ENCODE data around the gene RALGAPB.

DNA sequence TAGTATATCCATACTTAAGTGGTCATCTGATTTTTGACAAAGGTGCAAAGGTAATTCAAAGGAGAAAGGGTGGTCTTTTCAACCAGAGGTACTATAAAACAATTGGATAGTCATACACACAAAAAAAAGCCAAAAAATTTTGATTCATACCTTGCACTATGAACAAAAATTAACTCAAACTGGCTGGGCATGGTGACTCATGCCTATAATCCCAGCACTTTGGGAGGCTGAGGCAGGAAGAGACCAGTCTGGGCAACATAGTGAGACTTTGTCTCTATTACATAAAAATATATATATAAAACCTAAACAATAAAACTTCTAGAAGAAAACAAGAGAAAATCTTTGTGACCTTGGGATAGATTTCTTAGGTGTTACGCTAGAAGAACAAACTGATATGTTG, 64.5 kb downstream of the RALGAPB start:
- TF ChIP-seq, protein P1, sequence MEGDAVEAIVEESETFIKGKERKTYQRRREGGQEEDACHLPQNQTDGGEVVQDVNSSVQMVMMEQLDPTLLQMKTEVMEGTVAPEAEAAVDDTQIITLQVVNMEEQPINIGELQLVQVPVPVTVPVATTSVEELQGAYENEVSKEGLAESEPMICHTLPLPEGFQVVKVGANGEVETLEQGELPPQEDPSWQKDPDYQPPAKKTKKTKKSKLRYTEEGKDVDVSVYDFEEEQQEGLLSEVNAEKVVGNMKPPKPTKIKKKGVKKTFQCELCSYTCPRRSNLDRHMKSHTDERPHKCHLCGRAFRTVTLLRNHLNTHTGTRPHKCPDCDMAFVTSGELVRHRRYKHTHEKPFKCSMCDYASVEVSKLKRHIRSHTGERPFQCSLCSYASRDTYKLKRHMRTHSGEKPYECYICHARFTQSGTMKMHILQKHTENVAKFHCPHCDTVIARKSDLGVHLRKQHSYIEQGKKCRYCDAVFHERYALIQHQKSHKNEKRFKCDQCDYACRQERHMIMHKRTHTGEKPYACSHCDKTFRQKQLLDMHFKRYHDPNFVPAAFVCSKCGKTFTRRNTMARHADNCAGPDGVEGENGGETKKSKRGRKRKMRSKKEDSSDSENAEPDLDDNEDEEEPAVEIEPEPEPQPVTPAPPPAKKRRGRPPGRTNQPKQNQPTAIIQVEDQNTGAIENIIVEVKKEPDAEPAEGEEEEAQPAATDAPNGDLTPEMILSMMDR (IDR thresholded peaks at IDR 0.05), result no peak
- TF ChIP-seq POLR2A (IDR thresholded peaks at IDR 0.05), result no peak

All from breast epithelium (tissue), 3 donors.